HG02610 (cell line): Measurements from ENCODE around the gene EPRS1.
A peak's percentile ranks its signal among the peaks of the same experiment; 100 is the strongest.
"Not testable (repeated sequence)": the region's sequence is repeated elsewhere in the genome, so short reads cannot be mapped to it uniquely, and the experiment has no call there.

ENCODE experiments used
- ATAC-seq: cut with Tn5 transposase; IDR thresholded peaks from one replicate; pipeline ENCODE4 v1.9.1; 2021; ENCODE audit warnings: mild to moderate bottlenecking, moderate library complexity; ENCODE audit not compliant: unreplicated experiment

Gene EPRS1

DNA sequence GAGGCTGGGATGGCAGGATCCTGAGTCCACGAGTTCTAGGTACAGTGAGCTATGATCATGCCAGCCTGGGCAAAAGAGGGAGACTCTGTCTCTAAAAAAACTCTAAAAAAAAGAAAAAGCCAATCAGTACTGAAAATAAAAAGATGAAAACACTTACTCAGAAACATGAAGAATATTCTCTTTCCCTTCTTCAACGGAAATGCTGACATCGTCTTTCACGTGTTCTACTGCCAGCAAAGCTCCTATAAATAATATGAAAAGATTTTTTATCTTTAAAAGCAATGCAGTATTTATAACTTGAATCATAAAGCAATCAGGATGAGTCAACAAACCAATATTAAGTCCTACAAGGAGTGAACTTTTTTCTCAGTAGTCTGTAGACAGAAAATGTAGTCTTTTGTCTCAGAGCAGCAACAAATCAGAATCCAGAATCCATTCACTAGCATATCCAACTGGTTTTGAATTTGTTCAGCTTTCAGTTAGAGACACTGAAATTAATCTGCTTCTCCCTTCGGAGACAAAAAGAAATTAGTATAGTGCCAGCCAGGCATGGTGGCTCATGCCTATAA lies 6.2 kb downstream of the EPRS1 start:
- ATAC-seq: no peak

DNA sequence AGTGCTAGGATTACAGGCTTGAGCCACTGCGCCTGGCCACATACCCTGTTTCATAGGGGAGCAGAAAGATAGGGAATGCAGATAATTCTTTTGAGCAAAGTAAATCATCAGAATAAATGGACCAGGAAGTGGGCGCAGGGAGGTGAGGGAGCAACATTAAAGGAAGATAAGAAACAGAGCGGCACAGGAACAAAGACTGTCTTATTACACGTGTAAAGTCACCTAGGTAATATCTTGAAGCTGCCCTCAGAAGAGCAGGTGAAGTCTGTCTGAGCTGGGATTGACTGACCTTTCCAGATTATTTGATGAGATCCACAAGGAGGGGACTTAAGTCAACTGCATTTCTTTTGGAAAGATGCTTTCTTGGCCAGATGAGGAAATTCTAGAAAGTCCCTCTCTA lies 7.7 kb downstream of the EPRS1 start:
- ATAC-seq: no peak

DNA sequence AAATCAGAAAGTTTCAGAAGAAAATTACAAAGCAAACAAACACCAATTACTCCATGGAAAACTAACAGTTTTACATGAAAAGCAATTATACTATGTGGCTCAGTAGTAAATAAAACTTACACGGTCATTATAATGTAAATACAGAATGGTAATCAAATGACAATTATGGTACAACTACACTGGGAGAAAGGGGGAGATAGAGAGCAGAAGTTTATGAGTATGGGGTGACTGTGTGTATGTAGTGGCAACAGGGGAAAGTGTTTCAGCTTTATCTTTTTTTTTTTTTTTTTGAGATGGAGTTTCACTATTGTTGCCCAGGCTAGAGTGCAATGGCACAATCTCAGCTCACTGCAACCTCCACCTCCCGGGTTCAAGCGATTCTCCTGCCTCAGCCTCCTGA lies 8.5 kb downstream of the EPRS1 start:
- not testable (repeated sequence) for ATAC-seq

DNA sequence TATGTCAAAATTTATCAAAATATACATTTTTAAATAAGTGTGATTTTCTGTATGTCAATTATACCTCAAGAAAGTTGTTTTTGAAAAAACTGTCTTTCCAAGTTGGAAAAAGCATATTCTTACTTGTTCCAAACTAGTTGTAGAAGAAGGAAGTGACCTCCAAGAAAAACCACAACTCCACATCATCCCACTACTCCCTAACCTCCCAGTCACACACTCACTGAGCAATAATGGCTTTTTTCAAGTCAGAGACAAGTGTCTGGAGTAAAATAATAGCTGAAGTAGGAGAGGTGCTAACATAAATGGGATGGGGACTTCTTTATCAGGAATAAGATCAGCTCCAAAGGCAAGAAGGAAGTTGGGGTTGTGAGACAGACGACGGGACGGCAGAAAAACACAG lies 13.4 kb downstream of the EPRS1 start:
- no peak for ATAC-seq

DNA sequence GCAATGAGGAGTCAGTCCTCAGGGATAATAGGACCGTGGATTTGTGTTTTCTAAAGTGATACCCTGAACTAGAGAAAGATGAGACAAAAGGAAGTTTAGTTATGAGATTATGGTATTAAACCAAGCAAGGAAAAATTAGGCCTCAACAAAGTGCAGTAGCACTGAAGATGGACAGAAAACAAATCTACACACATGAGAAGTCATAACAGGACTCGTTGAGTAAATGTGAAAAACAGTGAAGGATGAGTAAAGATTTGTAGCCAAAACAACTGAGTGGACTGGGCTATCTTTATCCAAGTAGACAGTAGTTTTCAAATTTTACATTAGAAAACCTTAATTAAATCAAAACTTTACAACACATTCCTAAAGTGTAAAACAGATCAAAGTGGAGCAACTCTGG lies 15.0 kb downstream of the EPRS1 start:
- peak; percentile 67 for ATAC-seq

DNA sequence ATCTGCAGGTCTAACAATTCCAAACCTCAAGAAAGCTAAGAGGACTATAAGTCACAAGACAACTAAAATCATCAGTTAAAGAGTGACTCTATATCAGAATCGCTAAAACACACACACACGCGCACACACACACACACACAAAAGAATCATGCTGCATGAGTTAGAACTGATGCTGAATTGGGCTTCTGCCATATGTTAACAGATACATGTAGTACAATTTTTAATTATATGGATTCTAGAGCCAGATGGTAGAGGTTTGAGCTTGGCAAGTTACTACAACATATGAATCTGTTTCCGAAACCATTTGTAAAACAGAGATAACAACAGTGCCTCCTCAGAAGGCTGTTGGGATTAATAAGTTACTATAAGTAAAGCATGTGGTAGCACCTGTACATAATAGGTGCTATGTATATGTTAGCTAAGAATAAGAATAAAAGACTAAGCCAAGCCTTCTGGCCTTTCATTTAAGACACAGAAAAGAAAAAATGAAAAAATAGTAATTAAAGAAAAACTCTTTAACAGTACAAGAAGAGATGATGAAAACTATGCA lies 17.9 kb downstream of the EPRS1 start:
- no peak for ATAC-seq

DNA sequence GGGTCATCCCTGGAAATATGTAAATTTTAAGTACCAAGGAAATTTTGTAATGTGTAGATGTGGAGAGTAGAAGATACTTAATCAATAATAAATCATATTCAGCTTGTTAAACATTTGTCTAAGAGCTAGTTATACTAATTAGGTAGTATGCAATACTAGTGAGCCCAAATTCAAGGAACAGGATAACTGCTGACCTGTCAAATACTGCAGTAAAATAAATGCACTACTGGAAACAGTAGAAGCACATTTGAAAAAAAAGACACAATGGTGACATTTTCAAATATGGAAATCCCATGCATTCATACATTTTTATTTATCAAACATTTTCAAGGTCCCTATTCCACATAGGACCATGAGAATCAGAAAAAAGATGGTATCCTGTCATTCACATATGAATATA lies 27.2 kb downstream of the EPRS1 start:
- no peak for ATAC-seq

DNA sequence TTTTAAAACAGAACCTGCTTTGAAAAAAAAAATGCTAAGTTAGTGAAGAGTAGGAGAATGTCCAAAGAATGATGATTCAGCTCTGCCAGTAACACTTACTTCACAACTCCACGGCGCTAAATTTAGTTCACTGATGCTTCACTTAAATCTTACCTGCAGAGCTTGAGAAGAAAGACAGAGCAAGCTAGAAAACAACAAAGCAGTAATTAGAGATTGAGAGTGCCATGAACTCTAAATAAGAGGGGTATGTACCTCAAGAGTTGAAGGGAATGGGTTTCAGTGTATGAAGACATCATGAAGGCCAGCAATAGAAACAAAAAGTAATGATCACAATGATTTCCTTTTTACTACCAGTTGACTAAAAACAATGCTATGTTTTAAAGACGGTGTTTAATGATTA lies 32.8 kb downstream of the EPRS1 start:
- ATAC-seq: peak; percentile 77

DNA sequence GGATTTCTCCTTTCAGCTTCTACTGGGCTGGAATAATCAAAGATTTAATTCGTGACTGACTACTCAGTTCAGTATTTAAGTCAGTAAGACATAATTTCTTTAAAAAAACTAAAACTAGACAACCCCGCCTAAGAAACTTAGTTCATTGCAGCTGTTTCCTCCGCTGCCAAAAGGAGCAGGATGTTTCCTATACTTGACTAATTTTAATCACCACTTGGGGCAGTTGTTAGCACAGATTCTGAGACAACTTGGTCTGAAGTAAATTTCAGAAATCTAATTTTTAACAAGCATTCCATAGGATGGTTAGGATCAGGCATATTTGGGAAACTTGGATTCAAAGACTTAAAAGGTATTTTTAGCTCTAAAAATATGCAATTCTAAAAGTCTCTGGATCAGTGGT lies 34.0 kb downstream of the EPRS1 start:
- no peak for ATAC-seq

DNA sequence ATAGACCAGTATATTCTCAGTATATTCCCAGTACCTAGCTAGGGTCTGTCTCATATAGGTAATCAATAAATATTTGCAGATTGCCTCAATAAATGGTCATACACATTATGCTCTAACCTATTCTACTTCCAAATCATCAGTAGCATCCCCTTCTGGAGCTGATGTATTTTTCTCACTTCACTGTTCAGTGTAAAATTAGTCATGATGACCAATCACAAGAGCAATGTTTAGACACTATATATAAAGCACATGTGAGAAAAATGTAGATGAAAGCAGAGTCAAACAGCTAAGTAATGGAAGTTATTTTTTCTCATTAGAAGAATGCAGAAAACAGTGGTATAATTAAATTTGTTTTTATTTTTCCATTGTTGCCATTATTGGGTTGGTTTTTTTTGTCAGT lies 34.7 kb downstream of the EPRS1 start:
- no peak for ATAC-seq

DNA sequence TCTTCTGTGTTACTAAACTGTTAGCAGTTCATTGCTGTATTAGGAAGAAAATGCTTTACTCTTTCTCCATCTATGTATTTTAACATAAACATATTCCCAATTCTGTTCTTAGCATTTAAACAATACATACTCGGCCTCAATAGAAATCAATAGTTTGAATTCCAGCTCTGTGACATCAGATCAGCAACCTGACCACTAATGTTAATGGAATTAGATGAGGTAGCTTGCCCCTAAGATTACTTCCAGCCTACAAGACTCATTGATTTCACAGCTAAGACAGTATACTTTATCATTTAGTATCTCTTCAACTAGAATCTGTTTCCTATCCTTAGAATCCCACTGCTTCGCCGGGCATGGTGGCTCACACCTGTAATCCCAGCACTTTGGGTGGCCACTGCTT lies 38.9 kb downstream of the EPRS1 start:
- no peak for ATAC-seq

DNA sequence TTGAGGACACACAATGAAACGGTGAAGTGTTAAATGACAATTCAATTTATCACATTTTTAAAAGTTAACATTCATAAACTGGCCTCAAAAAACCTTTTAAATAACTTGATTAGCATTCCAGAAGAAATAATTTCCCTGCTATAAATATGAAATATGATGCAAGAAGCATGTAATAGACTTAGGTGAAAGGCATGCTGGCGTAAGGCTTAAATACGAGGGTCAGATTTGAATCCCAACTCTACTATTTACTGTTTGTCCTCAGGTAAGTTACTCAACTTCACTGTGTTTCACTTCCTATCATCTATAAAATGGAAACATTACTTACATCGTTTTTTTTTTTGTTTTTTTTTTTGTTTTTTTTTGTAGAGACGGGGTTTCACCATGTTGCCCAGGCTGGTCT lies 40.8 kb downstream of the EPRS1 start:
- no peak for ATAC-seq

DNA sequence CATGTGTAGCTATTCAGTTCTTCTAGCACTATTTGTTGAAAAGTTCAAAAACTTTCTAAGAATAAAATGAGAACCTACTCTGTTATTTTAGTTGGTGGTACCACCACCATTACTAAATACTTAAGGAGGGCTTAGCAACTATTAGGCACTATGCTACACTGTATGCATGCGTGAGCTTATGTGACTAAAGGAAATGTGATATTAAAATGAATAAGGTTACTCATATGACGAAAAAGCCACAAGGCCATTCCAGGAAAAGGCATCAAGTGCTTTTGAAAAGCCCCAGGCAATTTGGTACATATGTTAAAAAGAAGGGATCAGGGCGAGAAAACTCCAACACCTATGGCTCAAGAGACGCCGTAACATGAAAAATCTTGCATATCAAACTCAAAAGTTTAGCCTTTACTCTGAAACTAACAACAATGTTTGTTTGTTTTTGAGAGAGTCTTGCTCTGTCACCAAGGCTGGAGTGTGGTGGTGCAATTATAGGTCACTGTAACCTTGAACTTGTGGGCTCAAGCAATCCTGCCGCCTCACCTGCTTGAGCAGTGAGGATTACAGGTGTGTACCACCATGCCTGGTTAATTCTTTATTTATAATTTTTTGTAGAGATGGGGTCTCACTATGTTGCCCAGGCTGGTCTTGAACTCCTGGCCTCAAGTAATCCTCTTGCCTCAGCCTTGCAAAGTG lies 42.5 kb downstream of the EPRS1 start:
- no peak for ATAC-seq

DNA sequence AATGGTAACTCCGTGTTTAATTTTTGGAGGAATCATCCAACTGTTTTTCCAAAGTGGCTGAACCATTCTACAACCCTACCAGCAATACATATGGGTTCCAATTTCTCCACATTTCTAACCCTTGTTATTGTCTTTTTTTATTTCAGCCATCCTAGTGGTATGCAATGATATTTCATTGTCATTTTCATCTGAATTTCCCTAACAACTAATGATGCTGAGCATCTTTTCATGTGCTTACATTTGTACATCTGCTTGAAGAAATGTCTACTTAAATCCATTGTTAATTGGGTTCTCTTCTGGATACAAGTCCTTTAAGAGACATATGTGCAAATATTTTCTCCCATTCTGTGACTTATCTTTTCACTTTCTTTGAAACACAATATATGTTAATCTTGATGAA lies 43.3 kb downstream of the EPRS1 start:
- no peak for ATAC-seq

DNA sequence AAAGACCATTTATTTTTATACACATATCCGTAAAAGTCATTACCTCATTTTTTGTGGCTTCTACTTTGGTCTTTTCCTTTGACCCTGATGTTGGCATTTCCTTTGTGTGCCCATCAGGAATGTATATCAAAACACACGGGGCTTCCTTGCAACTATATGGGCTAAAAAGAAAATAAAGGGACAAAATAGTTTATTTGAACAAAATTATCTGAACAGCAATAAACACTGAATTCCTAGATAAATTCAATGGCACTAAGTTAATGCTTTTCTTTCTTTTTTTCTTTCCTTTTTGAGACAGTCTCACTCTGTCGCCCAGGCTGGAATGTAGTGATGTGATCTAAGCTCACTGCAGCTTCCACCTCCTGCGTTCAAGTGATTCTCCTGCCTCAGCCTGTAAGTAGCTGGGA lies 45.2 kb downstream of the EPRS1 start:
- ATAC-seq: no peak

DNA sequence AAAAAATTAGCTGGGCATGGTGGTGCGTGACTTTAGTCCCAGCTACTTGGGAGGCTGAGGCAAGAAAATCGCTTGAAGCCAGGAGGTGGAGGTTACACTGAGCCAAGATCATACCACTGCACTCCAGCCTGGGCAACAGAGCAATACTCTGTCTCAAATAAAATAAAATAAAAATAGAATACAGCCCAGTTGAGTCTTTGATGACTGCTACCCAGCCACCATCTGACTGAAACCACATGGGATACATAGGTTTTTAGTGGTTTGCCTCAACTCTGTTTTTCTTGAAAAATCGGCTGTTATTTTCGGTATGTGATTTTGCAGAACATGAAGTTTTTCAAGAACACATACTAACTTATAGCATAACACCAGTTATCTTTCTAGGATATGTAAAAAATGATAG lies 46.5 kb downstream of the EPRS1 start:
- no peak for ATAC-seq
